HepG2 (cell line): ENCODE measurements around the gene SLC25A45. TPM values are rescaled to one million over a fixed set of nuclear protein-coding genes. Genes with fewer than 3 reads are reported as not detected.

Source experiments
- CSRNP2 ChIP-seq: sonication (generic); formaldehyde crosslinking; conservative IDR thresholded peaks from 2 replicates; pipeline ENCODE4 v1.8.0; 2022; ENCODE audit warnings: low read depth, missing genetic modification reagents
- KDM2A ChIP-seq: sonication (generic); formaldehyde crosslinking; IDR thresholded peaks from 2 replicates; pipeline ENCODE4 v1.4.0; 2020; ENCODE audit warnings: low read depth, missing genetic modification reagents, borderline replicate concordance
- KLF6 ChIP-seq: IDR thresholded peaks from 2 replicates; pipeline ENCODE4 v1.8.0; 2016; ENCODE audit warnings: missing biosample characterization, missing genetic modification reagents
- MEF2D ChIP-seq: sonication (generic); formaldehyde crosslinking; IDR thresholded peaks from 2 replicates; pipeline ENCODE4 v1.5.1; 2020; ENCODE audit warnings: mild to moderate bottlenecking, missing genetic modification reagents
- SNRNP70 ChIP-seq: fragments of 200-400 bp; formaldehyde crosslinking; IDR thresholded peaks from 2 replicates; pipeline ENCODE4 v1.6.1; 2017; ENCODE audit warnings: mild to moderate bottlenecking, low read depth, low read length, moderate library complexity
- SP5 ChIP-seq: IDR thresholded peaks from 2 replicates; pipeline ENCODE4 v1.6.1; 2016; ENCODE audit warnings: low read depth, borderline replicate concordance
- TBX2 ChIP-seq: sonication (generic); formaldehyde crosslinking; IDR thresholded peaks from 2 replicates; pipeline ENCODE4 v1.5.0; 2020; ENCODE audit warnings: missing genetic modification reagents, mild to moderate bottlenecking, borderline replicate concordance
- TMF1 ChIP-seq: sonication (generic); formaldehyde crosslinking; IDR thresholded peaks from 2 replicates; pipeline ENCODE4 v1.8.1; 2022; ENCODE audit warnings: low read depth, missing genetic modification reagents
- ZNF557 ChIP-seq: sonication (generic); formaldehyde crosslinking; IDR thresholded peaks from 2 replicates; pipeline ENCODE4 v1.4.0; 2020; ENCODE audit warnings: missing genetic modification reagents
- ZNF558 ChIP-seq: sonication (generic); formaldehyde crosslinking; IDR thresholded peaks from 2 replicates; pipeline ENCODE4 v1.9.0; 2022; ENCODE audit warnings: mild to moderate bottlenecking, missing genetic modification reagents, borderline replicate concordance
- ZNF609 ChIP-seq: sonication (generic); formaldehyde crosslinking; IDR thresholded peaks from 2 replicates; pipeline ENCODE4 v1.4.0; 2020; ENCODE audit warnings: mild to moderate bottlenecking, missing genetic modification reagents, borderline replicate concordance
- ZNF878 ChIP-seq: sonication (generic); formaldehyde crosslinking; IDR thresholded peaks from 2 replicates; pipeline ENCODE4 v1.8.1; 2023; ENCODE audit warnings: mild to moderate bottlenecking, missing genetic modification reagents, moderate library complexity
- polyA plus RNA-seq, 8 experiments: library from polyadenylated mRNA; depleted of rRNA in 3 of 8; stranded (reverse) in 7 of 8; unstranded in 1 of 8; fragments of >200 nt; fragmentation: Illumina TruSeq in 4 of 8; extraction: Trizol in 4 of 8; gene quantifications; 2 replicates each; pipeline versions ENCODE4 v1.2.1 to v1.2.3, GENCODE V29; 2011 to 2016; ENCODE audit warnings: low read depth in 4 of 8, missing spikeins in 1 of 8, mixed read lengths in 1 of 8; ENCODE audit not compliant: insufficient read depth in 1 of 8
- total RNA-seq, 5 experiments: library from RNA; depleted of rRNA; stranded (reverse); fragments of >200 nt; fragmentation: Illumina TruSeq; extraction: Trizol; gene quantifications; 2 replicates each; pipeline ENCODE4 v1.2.3, GENCODE V29; 2016; ENCODE audit warnings: low read depth in 1 of 5
- TF ChIP-seq, protein P1 (sequence below): IDR thresholded peaks from 2 replicates; pipeline ENCODE4 v1.6.1; 2016; ENCODE audit warnings: missing biosample characterization, missing genetic modification reagents, low read depth
- TF ChIP-seq, protein P2 (sequence below): sonication (generic); formaldehyde crosslinking; IDR thresholded peaks from 2 replicates; pipeline ENCODE4 v1.4.0; 2020; ENCODE audit warnings: low read depth, mild to moderate bottlenecking, missing genetic modification reagents
- TF ChIP-seq, protein P3 (sequence below): IDR thresholded peaks from 2 replicates; pipeline ENCODE4 v1.6.1; 2016; ENCODE audit warnings: missing genetic modification reagents, missing compliant biosample characterization

SLC25A45 gene
- total and polyA plus RNA-seq, 2 of the 13 experiments (the other 11 are each of a cell fraction or from before 2014, with no cell fraction given) = 1.2 to 3.4 TPM

GRCh38 chr11:65354265-65355012 lies 28.0 kb downstream of the SLC25A45 start, which contains the start of gene TIGD3 (continued):
- no peak for TF ChIP-seq ZNF609
- 0 out of 2 replicates have a peak, but pooled peaks have one; percentile 19 for TF ChIP-seq MEF2D
- TF ChIP-seq, protein P1, sequence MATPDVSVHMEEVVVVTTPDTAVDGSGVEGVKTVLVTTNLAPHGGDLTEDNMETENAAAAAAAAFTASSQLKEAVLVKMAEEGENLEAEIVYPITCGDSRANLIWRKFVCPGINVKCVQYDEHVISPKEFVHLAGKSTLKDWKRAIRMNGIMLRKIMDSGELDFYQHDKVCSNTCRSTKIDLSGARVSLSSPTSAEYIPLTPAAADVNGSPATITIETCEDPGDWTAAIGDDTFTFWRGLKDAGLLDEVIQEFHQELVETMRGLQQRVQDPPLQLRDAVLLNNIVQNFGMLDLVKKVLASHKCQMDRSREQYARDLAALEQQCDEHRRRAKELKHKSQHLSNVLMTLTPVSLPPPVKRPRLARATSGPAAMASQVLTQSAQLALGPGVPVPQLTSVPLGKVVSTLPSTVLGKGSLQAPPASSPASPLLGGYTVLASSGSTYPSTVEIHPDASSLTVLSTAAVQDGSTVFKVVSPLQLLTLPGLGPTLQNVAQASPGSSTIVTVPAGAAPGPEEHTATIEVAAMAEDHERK (CRISPR knock-in tag) = no peak
- TF ChIP-seq KLF6 (CRISPR knock-in tag) = peak; percentile 75; the same call in 1 of the 2 replicates
- TF ChIP-seq, protein P2, sequence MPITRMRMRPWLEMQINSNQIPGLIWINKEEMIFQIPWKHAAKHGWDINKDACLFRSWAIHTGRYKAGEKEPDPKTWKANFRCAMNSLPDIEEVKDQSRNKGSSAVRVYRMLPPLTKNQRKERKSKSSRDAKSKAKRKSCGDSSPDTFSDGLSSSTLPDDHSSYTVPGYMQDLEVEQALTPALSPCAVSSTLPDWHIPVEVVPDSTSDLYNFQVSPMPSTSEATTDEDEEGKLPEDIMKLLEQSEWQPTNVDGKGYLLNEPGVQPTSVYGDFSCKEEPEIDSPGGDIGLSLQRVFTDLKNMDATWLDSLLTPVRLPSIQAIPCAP (CRISPR knock-in tag) = no peak
- no peak for TF ChIP-seq ZNF878 (CRISPR knock-in tag)
- TF ChIP-seq KDM2A = peak; percentile 94
- TF ChIP-seq ZNF557 (CRISPR knock-in tag) = no peak
- no peak; the same call in 1 of the 2 replicates for TF ChIP-seq ZNF558 (CRISPR knock-in tag)
- TF ChIP-seq SNRNP70 = no peak
- TF ChIP-seq TMF1 (CRISPR knock-in tag) = peak; percentile 32; the same call in 1 of the 2 replicates
- no peak for TF ChIP-seq CSRNP2 (CRISPR knock-in tag)
- TF ChIP-seq, protein P3, sequence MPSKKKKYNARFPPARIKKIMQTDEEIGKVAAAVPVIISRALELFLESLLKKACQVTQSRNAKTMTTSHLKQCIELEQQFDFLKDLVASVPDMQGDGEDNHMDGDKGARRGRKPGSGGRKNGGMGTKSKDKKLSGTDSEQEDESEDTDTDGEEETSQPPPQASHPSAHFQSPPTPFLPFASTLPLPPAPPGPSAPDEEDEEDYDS (CRISPR knock-in tag) = peak; percentile 55; the same call in 1 of the 2 replicates
- peak; percentile 20; the same call in 1 of the 2 replicates for TF ChIP-seq TBX2 (CRISPR knock-in tag)
- TF ChIP-seq SP5 (CRISPR knock-in tag) = peak; percentile 58; the same call in 1 of the 2 replicates
- TF ChIP-seq, all 625 proteins: peak for 88
